Naive B cell (primary cell): ENCODE measurements around the gene LRRC45. TPM values are rescaled to one million over a fixed set of nuclear protein-coding genes. Genes with fewer than 3 reads are reported as not detected.

Experiments used
- ATAC-seq, 2 donors: fragments of 150-1000 bp; cut with Tn5 transposase; 2 replicates each; pipeline ENCODE4 v1.10.0; 2021; ENCODE audit warnings: low read depth in 2 of 2, mild to moderate bottlenecking in 2 of 2, moderate library complexity in 2 of 2
- DNase-seq: peaks from one replicate; pipeline ENCODE4 v3.0.0; 2022
- H3K27ac Mint-ChIP-seq, 6 donors: one replicate each; pipeline ENCODE4 v1.8.0; 2020 to 2022; ENCODE audit warnings: mild to moderate bottlenecking in 6 of 6, mixed read lengths in 6 of 6, moderate library complexity in 5 of 6, inconsistent platforms in 2 of 6
- H3K27me3 Mint-ChIP-seq, 3 donors: one replicate each; pipeline ENCODE4 v1.8.0; 2021 to 2022; ENCODE audit warnings: mixed read lengths in 3 of 3, mild to moderate bottlenecking in 1 of 3
- H3K36me3 Mint-ChIP-seq, 2 donors: one replicate each; pipeline ENCODE4 v1.8.0; 2020 to 2022; ENCODE audit warnings: mixed read lengths in 2 of 2, inconsistent platforms in 1 of 2, mild to moderate bottlenecking in 1 of 2
- H3K4me1 Mint-ChIP-seq, 3 donors: one replicate each; pipeline ENCODE4 v1.8.0; 2020 to 2022; ENCODE audit warnings: mixed read lengths in 3 of 3, inconsistent platforms in 1 of 3, mild to moderate bottlenecking in 1 of 3, moderate library complexity in 1 of 3
- H3K4me3 Mint-ChIP-seq, 8 donors: one replicate each; pipeline ENCODE4 v1.8.0; 2020 to 2022; ENCODE audit warnings: mild to moderate bottlenecking in 8 of 8, mixed read lengths in 8 of 8, moderate library complexity in 8 of 8, inconsistent platforms in 2 of 8
- H3K9me3 Mint-ChIP-seq, 7 donors: one replicate each; pipeline ENCODE4 v1.8.0; 2020 to 2022; ENCODE audit warnings: mixed read lengths in 7 of 7, mild to moderate bottlenecking in 5 of 7, inconsistent platforms in 2 of 7, moderate library complexity in 1 of 7
- polyA plus RNA-seq, 6 donors: library from polyadenylated mRNA; unstranded; fragments of 300-500 nt; fragmentation: Illumina TruSeq; gene quantifications; one replicate each; pipeline ENCODE4 v1.2.3, GENCODE V29; 2021; ENCODE audit warnings: low read depth in 6 of 6

The LRRC45 gene
- polyA plus RNA-seq, 6 donors from 2014 or later, result 1.3 to 4.6 (median 2.6) TPM

DNA sequence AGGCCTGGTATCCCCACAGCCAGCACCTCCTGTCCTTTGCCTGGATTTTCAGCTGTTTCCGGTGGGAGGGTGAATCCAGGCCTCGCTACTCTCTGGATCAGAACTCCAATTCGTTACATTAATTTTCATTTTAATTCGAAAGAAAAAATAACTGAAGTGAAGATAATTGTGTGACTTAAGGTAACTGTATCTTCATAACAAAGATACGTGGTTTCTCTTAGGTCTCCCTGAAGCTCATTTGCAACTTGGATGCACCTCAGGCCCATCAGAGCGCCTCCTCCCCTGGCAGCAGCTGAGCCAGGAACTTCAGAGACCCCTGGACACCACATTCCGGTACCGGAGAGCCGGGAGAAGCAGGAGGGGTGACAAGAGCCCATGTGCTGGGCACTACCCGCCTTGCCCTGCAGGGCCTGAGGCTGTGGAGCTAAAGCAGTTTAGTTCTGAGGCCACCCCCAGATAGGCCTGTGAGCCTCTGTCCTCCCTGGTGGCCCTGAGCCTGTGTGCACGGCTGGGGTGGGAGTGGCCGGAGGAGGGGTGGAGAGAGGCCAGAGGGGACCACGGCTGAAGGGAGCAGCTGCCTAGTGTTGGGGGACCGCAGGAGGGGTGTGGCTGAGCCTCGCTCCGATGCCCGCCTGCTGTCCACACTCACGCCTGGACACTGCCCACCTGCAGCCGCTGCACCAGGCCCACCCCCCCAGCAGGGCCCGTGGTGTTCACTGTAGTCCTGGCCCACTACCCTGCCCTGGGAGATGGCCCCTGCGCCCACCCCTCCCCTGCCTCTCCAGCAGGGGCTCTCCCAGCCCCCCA is 53.9 kb downstream of the LRRC45 start:
- Mint-ChIP-seq H3K27ac (no peak overlapping the region), H3K4me1 (no peaks in the 10 kb centered on the region), H3K4me3 (no peak overlapping the region), H3K27me3 (no peaks in the 10 kb centered on the region), H3K36me3 (no peaks in the 10 kb centered on the region), H3K9me3 (no peaks in the 10 kb centered on the region)
- ATAC-seq (no peak), DNase-seq (no peak)

- ATAC-seq (no peak), DNase-seq (no peak)
- no peak overlapping the region for H3K4me3 Mint-ChIP-seq
- H3K27me3 Mint-ChIP-seq, result no peaks in the 10 kb centered on the region
- H3K27ac Mint-ChIP-seq, result peak overlapping the region in 1 of 6 donors; percentile 14
- H3K4me1 Mint-ChIP-seq, result no peaks in the 10 kb centered on the region
- H3K9me3 Mint-ChIP-seq, result no peaks in the 10 kb centered on the region
- H3K36me3 Mint-ChIP-seq, result no peaks in the 10 kb centered on the region
These were observed 54.7 kb downstream of the LRRC45 start for GRCh38 chr17:82077617-82078358.

DNA sequence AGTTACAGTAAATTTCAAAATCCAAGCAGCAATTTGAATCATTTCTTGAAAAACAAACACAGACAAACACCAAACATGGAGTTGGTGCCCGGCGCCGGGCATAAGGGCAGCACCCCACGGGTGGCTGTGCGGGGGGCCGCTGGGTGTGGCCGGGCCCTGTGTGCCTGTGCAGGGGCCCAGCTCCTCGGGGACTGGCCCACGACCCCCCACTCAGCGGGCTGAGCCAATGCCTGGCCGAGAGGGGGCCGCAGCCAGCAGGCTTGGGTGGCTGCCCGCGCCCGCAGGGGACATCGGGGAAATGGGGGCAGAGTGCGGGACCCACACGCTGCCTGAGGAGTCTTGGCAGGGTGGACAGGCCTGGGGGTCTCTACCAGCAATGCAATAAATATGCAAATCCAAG is 55.3 kb downstream of the LRRC45 start:
- DNase-seq (no peak), ATAC-seq (no peak)
- H3K4me3 Mint-ChIP-seq, result no peak overlapping the region
- no peaks in the 10 kb centered on the region for H3K4me1 Mint-ChIP-seq
- H3K36me3 Mint-ChIP-seq, result no peaks in the 10 kb centered on the region
- no peaks in the 10 kb centered on the region for H3K27me3 Mint-ChIP-seq
- peak overlapping the region in 1 of 6 donors; percentile 14 for H3K27ac Mint-ChIP-seq
- no peaks in the 10 kb centered on the region for H3K9me3 Mint-ChIP-seq

DNA sequence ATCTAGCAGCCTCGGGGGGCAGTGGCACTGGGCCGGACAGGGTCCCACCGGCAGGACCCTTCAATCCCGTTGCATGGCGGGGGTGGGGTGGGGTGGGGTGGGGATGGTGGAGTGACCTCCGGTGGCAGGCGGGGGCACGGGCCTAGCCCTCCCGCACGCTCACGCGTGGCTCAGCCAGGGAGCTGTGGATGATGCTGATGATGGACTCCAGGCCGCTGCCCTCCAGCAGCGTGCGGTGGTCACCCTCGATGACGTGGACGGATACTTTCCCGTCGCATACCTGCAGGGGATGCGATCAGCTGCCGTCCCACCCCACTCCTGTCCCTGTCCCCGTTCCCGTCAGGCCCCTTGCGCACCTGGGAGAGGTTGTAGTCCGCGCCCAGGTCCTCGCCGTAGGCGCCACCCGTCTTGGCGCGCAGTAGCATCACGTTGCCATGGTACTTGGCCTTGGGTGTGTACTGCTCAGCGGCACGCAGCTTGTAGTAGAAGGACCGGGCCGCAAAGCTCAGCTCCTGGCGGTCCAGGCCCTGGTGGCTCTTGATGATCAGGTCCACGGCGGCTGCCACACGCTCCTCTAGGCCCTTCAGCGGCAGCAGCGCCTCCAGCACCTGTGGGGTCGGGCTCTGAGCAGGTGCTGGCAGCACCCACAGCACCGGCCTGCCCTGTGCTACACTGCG is 56.0 kb downstream of the LRRC45 start:
- no peaks in the 10 kb centered on the region for H3K36me3 Mint-ChIP-seq
- no peak overlapping the region for H3K4me3 Mint-ChIP-seq
- H3K4me1 Mint-ChIP-seq, result no peaks in the 10 kb centered on the region
- H3K9me3 Mint-ChIP-seq, result no peaks in the 10 kb centered on the region
- H3K27ac Mint-ChIP-seq, result no peak overlapping the region
- ATAC-seq, result no peak
- no peak for DNase-seq
- H3K27me3 Mint-ChIP-seq, result no peaks in the 10 kb centered on the region

- no peaks in the 10 kb centered on the region for H3K27me3 Mint-ChIP-seq
- H3K4me3 Mint-ChIP-seq, result no peak overlapping the region
- no peak for ATAC-seq
- no peaks in the 10 kb centered on the region for H3K4me1 Mint-ChIP-seq
- no peak for DNase-seq
- H3K9me3 Mint-ChIP-seq, result no peaks in the 10 kb centered on the region
- no peaks in the 10 kb centered on the region for H3K36me3 Mint-ChIP-seq
- no peak overlapping the region for H3K27ac Mint-ChIP-seq
These were observed 57.1 kb downstream of the LRRC45 start for GRCh38 chr17:82080048-82080788.

Other genes starting within 250 kb of the LRRC45 start
- not detected for gene GCGR, start 219.2 kb upstream of the LRRC45 start, polyA plus RNA-seq
- gene MCRIP1, start 190.0 kb upstream of the LRRC45 start, polyA plus RNA-seq, result 100 to 1,000 TPM in 1 of 6 donors, 10 to 100 TPM in 5; 66.2 to 114 (median 77.4) TPM
- under 1 TPM in 2 of 6 donors, not detected in 4; 0.18 to 0.64 TPM for gene PPP1R27, start 188.3 kb upstream of the LRRC45 start, polyA plus RNA-seq
- gene P4HB, start 162.8 kb upstream of the LRRC45 start, polyA plus RNA-seq, result 100 to 1,000 TPM; 139 to 192 (median 158) TPM
- 100 to 1,000 TPM in 1 of 6 donors, 10 to 100 TPM in 5; 42.9 to 116 (median 78.3) TPM for gene ARHGDIA, start 152.0 kb upstream of the LRRC45 start, polyA plus RNA-seq
- 10 to 100 TPM; 25.5 to 53.9 (median 41.7) TPM for gene ALYREF, start 131.7 kb upstream of the LRRC45 start, polyA plus RNA-seq
- gene ANAPC11, start 131.6 kb upstream of the LRRC45 start, polyA plus RNA-seq, result 100 to 1,000 TPM; 208 to 260 (median 218) TPM
- gene NPB, start 121.1 kb upstream of the LRRC45 start, polyA plus RNA-seq, result under 1 TPM in 1 of 6 donors, not detected in 5; 0.24 TPM
- gene PCYT2, start 111.9 kb upstream of the LRRC45 start, polyA plus RNA-seq, result 10 to 100 TPM; 19.0 to 28.4 (median 21.2) TPM
- 10 to 100 TPM; 23.6 to 41.3 (median 30.6) TPM for gene SIRT7, start 105.1 kb upstream of the LRRC45 start, polyA plus RNA-seq
- gene MAFG, start 95.6 kb upstream of the LRRC45 start, polyA plus RNA-seq, result 1 to 10 TPM; 3.4 to 6.7 (median 4.7) TPM
- gene PYCR1, start 86.0 kb upstream of the LRRC45 start, polyA plus RNA-seq, result 1 to 10 TPM; 1.6 to 4.5 (median 2.2) TPM
- not detected for gene MYADML2, start 76.1 kb upstream of the LRRC45 start, polyA plus RNA-seq
- gene NOTUM, start 62.1 kb upstream of the LRRC45 start, polyA plus RNA-seq, result not detected
- gene ASPSCR1, start 45.7 kb upstream of the LRRC45 start, polyA plus RNA-seq, result 10 to 100 TPM; 20.2 to 31.0 (median 25.0) TPM
- gene CENPX, start 427 bp upstream of the LRRC45 start, polyA plus RNA-seq, result 10 to 100 TPM; 52.6 to 77.6 (median 58.3) TPM
- gene RAC3, start 8.4 kb downstream of the LRRC45 start, polyA plus RNA-seq, result not detected
- 100 to 1,000 TPM in 2 of 6 donors, 10 to 100 TPM in 4; 74.0 to 199 (median 98.1) TPM for gene DCXR, start 14.4 kb downstream of the LRRC45 start, polyA plus RNA-seq
- 1 to 10 TPM; 2.6 to 7.6 (median 4.8) TPM for gene RFNG, start 28.5 kb downstream of the LRRC45 start, polyA plus RNA-seq
- gene GPS1, start 28.6 kb downstream of the LRRC45 start, polyA plus RNA-seq, result 100 to 1,000 TPM; 103 to 138 (median 109) TPM
- 10 to 100 TPM; 52.4 to 86.5 (median 68.2) TPM for gene DUS1L, start 42.5 kb downstream of the LRRC45 start, polyA plus RNA-seq
- gene FASN, start 74.9 kb downstream of the LRRC45 start, polyA plus RNA-seq, result under 1 TPM in 5 of 6 donors, not detected in 1; 0.05 to 0.75 (median 0.50) TPM
- 10 to 100 TPM; 15.9 to 31.8 (median 26.5) TPM for gene CCDC57, start 189.5 kb downstream of the LRRC45 start, polyA plus RNA-seq
- gene SLC16A3, start 205.7 kb downstream of the LRRC45 start, polyA plus RNA-seq, result 1 to 10 TPM; 1.9 to 3.6 (median 1.9) TPM